ENCODE results near the gene FOXE1. TPM values are rescaled to one million over a fixed set of nuclear protein-coding genes. Genes with fewer than 3 reads are reported as not detected.

The FOXE1 gene
- total and polyA plus RNA-seq, 2 of the 13 experiments (the other 11 are each of a cell fraction or from before 2014, with no cell fraction given): not detected

DNA sequence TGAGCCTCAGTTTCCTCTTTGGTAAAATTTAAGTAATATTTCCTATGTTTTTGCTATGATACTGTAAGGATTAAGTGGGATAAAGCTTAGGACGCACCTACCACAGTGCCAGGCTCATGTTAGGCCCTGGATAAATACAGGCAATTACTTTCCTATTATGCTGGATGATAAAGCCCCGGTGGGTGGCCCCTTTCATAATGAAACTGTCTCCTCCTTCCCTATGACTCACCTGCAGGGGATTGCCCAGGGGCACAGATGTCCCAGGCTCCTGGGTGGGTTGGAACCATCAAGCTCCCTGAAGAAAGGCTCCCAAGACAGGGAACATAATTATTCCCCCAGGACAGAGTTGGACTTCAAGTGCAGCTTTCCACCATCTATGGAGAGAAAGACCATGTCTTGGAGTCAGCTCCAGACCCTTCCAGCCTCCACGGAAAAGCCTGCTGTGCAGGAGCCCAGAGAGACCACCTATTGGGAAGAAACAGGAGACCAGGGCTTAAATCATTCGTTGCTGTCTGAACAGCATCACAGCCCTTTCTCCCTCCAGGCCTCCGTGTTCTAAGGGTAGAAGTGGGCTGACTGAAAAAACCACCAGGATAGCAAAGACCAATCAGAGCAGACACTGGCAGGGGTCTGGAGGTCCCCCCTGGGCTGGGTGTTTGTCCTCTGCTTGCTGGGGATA lies 43.2 kb upstream of the FOXE1 start (continued):
- TF ChIP-seq, protein P1, sequence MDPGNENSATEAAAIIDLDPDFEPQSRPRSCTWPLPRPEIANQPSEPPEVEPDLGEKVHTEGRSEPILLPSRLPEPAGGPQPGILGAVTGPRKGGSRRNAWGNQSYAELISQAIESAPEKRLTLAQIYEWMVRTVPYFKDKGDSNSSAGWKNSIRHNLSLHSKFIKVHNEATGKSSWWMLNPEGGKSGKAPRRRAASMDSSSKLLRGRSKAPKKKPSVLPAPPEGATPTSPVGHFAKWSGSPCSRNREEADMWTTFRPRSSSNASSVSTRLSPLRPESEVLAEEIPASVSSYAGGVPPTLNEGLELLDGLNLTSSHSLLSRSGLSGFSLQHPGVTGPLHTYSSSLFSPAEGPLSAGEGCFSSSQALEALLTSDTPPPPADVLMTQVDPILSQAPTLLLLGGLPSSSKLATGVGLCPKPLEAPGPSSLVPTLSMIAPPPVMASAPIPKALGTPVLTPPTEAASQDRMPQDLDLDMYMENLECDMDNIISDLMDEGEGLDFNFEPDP (CRISPR knock-in tag; conservative IDR thresholded peaks at IDR 0.05): no peak

DNA sequence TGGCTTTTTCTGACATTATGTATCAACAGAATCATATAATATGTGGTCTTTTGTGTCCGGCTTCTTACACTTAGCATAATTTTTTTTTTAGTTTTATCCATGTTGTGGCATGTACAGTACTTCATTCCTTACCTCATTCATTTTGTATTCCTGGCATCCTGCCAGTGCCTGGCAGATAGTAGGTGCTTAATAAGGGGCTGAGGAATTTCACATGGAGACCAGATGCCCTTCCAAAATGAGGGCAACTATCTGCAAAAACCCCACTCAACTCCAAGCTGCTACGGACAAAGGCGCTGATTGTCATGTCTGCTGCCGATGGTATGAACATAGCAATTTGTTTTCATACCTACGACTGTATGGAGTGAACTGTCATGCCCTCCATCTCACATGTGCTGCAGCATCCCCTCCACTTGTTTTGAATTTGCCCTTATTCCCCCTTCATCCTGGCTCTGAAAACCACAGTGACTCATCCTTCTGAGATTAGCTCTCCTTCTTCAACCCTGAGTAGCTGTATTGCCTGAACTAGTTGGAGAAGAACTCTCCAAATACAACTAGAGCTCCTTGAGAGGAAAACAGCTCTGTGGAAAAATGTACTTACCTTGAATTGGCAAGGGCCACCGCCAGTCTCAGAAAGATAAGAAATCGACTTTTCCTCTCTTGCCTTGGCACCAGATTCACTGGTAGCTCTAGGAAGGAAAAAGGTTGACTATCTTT lies 41.3 kb upstream of the FOXE1 start:
- no peak overlapping the region for H3K4me3 ChIP-seq (replicated peaks in 1 of 3; ENCODE audit: insufficient read depth in 1 of 3, low read depth in 2 of 3, low read length in 3 of 3)
- no peaks in the 10 kb centered on the region for H3K4me1 ChIP-seq (ENCODE audit: insufficient read depth, low read length)
- 62% methylated on average over 7 of the region's 7 CpGs for WGBS (ENCODE audit: low lambda C conversion rate)
- no peaks in the 10 kb centered on the region; a peak in 1 of 5 replicates for H3K27me3 ChIP-seq (ENCODE audit: control insufficient read depth in 1 of 2, insufficient read depth in 2 of 2, low read length in 2 of 2)
- DNase-seq (ENCODE audit: low spot score) (no peak), ATAC-seq (no peak), FAIRE-seq (no peak)
- intact Hi-C loops (cut with micrococcal nuclease; ENCODE audit: unreplicated experiment) (no loop called here), in situ Hi-C loops (cut with HindIII; ENCODE audit: extremely low pct_ligation_motif_present, low pct_unique_long_range_greater_than_20kb) (no loop called here)
- H3K36me3 ChIP-seq (replicated peaks in 1 of 2; ENCODE audit: control insufficient read depth in 1 of 2, insufficient read depth in 2 of 2, low read length in 2 of 2): no peaks in the 10 kb centered on the region
- no peaks in the 10 kb centered on the region for H3K79me2 ChIP-seq (ENCODE audit: insufficient read depth, low read length)
- H2AFZ ChIP-seq (ENCODE audit: low read length): no peak overlapping the region
- no peaks in the 10 kb centered on the region for H3K9me3 ChIP-seq (ENCODE audit: low read length)
- H3K9ac ChIP-seq (ENCODE audit: insufficient read depth, low read depth, low read length): no peak overlapping the region
- ChIA-PET POLR2A (no interaction called here), CTCF (ENCODE audit: low intra/inter-chr PET ratio, low total read pairs) (no interaction called here)
- TF ChIP-seq, protein P2, sequence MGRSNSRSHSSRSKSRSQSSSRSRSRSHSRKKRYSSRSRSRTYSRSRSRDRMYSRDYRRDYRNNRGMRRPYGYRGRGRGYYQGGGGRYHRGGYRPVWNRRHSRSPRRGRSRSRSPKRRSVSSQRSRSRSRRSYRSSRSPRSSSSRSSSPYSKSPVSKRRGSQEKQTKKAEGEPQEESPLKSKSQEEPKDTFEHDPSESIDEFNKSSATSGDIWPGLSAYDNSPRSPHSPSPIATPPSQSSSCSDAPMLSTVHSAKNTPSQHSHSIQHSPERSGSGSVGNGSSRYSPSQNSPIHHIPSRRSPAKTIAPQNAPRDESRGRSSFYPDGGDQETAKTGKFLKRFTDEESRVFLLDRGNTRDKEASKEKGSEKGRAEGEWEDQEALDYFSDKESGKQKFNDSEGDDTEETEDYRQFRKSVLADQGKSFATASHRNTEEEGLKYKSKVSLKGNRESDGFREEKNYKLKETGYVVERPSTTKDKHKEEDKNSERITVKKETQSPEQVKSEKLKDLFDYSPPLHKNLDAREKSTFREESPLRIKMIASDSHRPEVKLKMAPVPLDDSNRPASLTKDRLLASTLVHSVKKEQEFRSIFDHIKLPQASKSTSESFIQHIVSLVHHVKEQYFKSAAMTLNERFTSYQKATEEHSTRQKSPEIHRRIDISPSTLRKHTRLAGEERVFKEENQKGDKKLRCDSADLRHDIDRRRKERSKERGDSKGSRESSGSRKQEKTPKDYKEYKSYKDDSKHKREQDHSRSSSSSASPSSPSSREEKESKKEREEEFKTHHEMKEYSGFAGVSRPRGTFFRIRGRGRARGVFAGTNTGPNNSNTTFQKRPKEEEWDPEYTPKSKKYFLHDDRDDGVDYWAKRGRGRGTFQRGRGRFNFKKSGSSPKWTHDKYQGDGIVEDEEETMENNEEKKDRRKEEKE (IDR thresholded peaks at IDR 0.05): no peak
- TF ChIP-seq, protein P3, sequence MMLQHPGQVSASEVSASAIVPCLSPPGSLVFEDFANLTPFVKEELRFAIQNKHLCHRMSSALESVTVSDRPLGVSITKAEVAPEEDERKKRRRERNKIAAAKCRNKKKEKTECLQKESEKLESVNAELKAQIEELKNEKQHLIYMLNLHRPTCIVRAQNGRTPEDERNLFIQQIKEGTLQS (CRISPR knock-in tag; IDR thresholded peaks at IDR 0.05): no peak
- no peak for TF ChIP-seq HDAC2 (CRISPR knock-in tag; IDR thresholded peaks at IDR 0.05)
- TF ChIP-seq, protein P4, sequence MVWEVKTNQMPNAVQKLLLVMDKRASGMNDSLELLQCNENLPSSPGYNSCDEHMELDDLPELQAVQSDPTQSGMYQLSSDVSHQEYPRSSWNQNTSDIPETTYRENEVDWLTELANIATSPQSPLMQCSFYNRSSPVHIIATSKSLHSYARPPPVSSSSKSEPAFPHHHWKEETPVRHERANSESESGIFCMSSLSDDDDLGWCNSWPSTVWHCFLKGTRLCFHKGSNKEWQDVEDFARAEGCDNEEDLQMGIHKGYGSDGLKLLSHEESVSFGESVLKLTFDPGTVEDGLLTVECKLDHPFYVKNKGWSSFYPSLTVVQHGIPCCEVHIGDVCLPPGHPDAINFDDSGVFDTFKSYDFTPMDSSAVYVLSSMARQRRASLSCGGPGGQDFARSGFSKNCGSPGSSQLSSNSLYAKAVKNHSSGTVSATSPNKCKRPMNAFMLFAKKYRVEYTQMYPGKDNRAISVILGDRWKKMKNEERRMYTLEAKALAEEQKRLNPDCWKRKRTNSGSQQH (CRISPR knock-in tag; IDR thresholded peaks at IDR 0.05; ENCODE audit: low read depth): no peak
- TF ChIP-seq ZSCAN21 (CRISPR knock-in tag; IDR thresholded peaks at IDR 0.05; ENCODE audit: borderline replicate concordance): no peak
- TF ChIP-seq ZNF547 (CRISPR knock-in tag; IDR thresholded peaks at IDR 0.05): no peak
- no TSS peak for BruUV-seq (replicated peaks)
- H4K20me1 ChIP-seq (ENCODE audit: insufficient read depth, low read length): no peaks in the 10 kb centered on the region
- no peak overlapping the region for H3K4me2 ChIP-seq (ENCODE audit: low read depth, low read length)
- H3K27ac ChIP-seq (ENCODE audit: extremely low read length, insufficient read depth, low read length): no peak overlapping the region
